Astrocyte (in vitro differentiated cells and primary cell): ENCODE data around the gene MAN2A1.

Experiments
- EZH2 ChIP-seq: IDR thresholded peaks from 2 replicates; pipeline ENCODE4 v1.6.1; 2012; ENCODE audit warnings: mild to moderate bottlenecking, low read length, inconsistent platforms; ENCODE audit not compliant: insufficient read depth
- TF ChIP-seq, protein P1 (sequence below): IDR thresholded peaks from 2 replicates; pipeline ENCODE4 v1.5.1; 2011; ENCODE audit warnings: low read depth, mild to moderate bottlenecking, inconsistent platforms, low read length, moderate library complexity; ENCODE audit not compliant: insufficient read depth

DNA sequence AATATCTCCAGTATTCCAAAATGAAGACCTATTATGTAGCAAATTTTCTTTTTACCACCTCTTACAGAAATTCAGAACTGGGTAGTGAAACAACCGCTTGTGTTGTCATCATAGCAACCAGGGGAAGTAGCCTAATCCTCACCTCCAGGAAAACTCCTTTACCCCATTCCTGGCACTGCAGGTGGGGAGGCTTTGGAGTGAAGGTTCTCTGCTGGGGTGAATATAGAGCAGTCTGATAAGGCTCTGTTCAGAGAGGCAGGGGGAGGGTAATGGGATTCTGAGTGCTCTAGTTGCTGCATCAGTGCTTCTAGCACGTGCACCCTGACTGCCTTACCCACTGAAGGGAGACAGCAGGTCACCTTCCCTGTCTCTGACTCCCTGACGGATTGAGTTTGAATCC is 116.2 kb downstream of the MAN2A1 start:
- TF ChIP-seq, protein P1, sequence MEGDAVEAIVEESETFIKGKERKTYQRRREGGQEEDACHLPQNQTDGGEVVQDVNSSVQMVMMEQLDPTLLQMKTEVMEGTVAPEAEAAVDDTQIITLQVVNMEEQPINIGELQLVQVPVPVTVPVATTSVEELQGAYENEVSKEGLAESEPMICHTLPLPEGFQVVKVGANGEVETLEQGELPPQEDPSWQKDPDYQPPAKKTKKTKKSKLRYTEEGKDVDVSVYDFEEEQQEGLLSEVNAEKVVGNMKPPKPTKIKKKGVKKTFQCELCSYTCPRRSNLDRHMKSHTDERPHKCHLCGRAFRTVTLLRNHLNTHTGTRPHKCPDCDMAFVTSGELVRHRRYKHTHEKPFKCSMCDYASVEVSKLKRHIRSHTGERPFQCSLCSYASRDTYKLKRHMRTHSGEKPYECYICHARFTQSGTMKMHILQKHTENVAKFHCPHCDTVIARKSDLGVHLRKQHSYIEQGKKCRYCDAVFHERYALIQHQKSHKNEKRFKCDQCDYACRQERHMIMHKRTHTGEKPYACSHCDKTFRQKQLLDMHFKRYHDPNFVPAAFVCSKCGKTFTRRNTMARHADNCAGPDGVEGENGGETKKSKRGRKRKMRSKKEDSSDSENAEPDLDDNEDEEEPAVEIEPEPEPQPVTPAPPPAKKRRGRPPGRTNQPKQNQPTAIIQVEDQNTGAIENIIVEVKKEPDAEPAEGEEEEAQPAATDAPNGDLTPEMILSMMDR, result no peak
- no peak for TF ChIP-seq EZH2
